Fibroblast of pulmonary artery (primary cell): Measurements from ENCODE around the gene IRF8.

Experiments used
- DNase-seq: peaks from one replicate; pipeline ENCODE4 v3.0.0-alpha.2; 2010; ENCODE audit warnings: low read depth
- H3K4me3 ChIP-seq: replicated peaks from 2 replicates; pipeline ENCODE4 v1.5.1; 2011; ENCODE audit warnings: low read depth, mild to moderate bottlenecking, control low read depth, low read length, moderate library complexity
- CTCF ChIP-seq: IDR thresholded peaks from 2 replicates; pipeline ENCODE4 v1.5.1; 2011; ENCODE audit warnings: mild to moderate bottlenecking, control low read depth, low read length, inconsistent platforms; ENCODE audit errors: missing control alignments

IRF8 gene

GRCh38 chr16:85959686-85960085 lies 60.7 kb downstream of the IRF8 start:
- H3K4me3 ChIP-seq = no peak overlapping the region
- no peak for TF ChIP-seq CTCF
- no peak for DNase-seq

GRCh38 chr16:85960486-85961046 lies 61.6 kb downstream of the IRF8 start:
- DNase-seq = no peak
- H3K4me3 ChIP-seq = no peak overlapping the region
- TF ChIP-seq CTCF = no peak

- no peak overlapping the region for H3K4me3 ChIP-seq
- no peak for TF ChIP-seq CTCF
Measured at GRCh38 chr16:85961988-85962915, 63.3 kb downstream of the IRF8 start.

GRCh38 chr16:85963753-85964285 lies 64.9 kb downstream of the IRF8 start:
- no peak overlapping the region for H3K4me3 ChIP-seq
- DNase-seq = peak; percentile 33
- TF ChIP-seq CTCF = no peak

More at GRCh38 chr16:85961988-85962915, 63.3 kb downstream of the IRF8 start:
- no peak for DNase-seq

- DNase-seq = no peak
- no peak for TF ChIP-seq CTCF
- no peak overlapping the region for H3K4me3 ChIP-seq
Measured at GRCh38 chr16:85965125-85965524, 66.2 kb downstream of the IRF8 start.

GRCh38 chr16:85967111-85967510 lies 68.1 kb downstream of the IRF8 start:
- TF ChIP-seq CTCF = no peak
- no peak for DNase-seq
- no peak overlapping the region for H3K4me3 ChIP-seq
